ENCODE measurements around the gene IFNA5. TPM values are rescaled to one million over a fixed set of nuclear protein-coding genes. Genes with fewer than 3 reads are reported as not detected.
A peak's percentile ranks its signal among the peaks of the same experiment; 100 is the strongest.

The IFNA5 gene
- total and polyA plus RNA-seq, 2 of the 13 experiments (the other 11 are each of a cell fraction or from before 2014, with no cell fraction given), result not detected

- TF ChIP-seq, protein P1, sequence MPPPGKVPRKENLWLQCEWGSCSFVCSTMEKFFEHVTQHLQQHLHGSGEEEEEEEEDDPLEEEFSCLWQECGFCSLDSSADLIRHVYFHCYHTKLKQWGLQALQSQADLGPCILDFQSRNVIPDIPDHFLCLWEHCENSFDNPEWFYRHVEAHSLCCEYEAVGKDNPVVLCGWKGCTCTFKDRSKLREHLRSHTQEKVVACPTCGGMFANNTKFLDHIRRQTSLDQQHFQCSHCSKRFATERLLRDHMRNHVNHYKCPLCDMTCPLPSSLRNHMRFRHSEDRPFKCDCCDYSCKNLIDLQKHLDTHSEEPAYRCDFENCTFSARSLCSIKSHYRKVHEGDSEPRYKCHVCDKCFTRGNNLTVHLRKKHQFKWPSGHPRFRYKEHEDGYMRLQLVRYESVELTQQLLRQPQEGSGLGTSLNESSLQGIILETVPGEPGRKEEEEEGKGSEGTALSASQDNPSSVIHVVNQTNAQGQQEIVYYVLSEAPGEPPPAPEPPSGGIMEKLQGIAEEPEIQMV (CRISPR knock-in tag; IDR thresholded peaks at IDR 0.05; ENCODE audit: low read depth), result peak; percentile 16; the same call in 1 of the 2 replicates
- TF ChIP-seq ZNF24 (IDR thresholded peaks at IDR 0.05), result no peak
- 0 out of 2 replicates have a peak, but pooled peaks have one; percentile 21 for TF ChIP-seq ZNF878 (CRISPR knock-in tag; IDR thresholded peaks at IDR 0.05)
- TF ChIP-seq ZNF776 (CRISPR knock-in tag; IDR thresholded peaks at IDR 0.05), result peak; percentile 52; the same call in 1 of the 2 replicates
- TF ChIP-seq SMARCE1 (IDR thresholded peaks at IDR 0.05; ENCODE audit: borderline replicate concordance), result no peak
- no peak for TF ChIP-seq RORA (CRISPR knock-in tag; IDR thresholded peaks at IDR 0.05)
- TF ChIP-seq TARDBP (CRISPR knock-in tag; IDR thresholded peaks at IDR 0.05), result no peak
- TF ChIP-seq MYNN (CRISPR knock-in tag; IDR thresholded peaks at IDR 0.05; ENCODE audit: low read depth), result no peak
- TF ChIP-seq ZFP90 (CRISPR knock-in tag; IDR thresholded peaks at IDR 0.05; ENCODE audit: borderline replicate concordance), result no peak
- TF ChIP-seq NFE2L2 (IDR thresholded peaks at IDR 0.05; ENCODE audit: low read length), result no peak
- TF ChIP-seq ZKSCAN5 (CRISPR knock-in tag; IDR thresholded peaks at IDR 0.05), result no peak
- TF ChIP-seq ZMYM3 (CRISPR knock-in tag; IDR thresholded peaks at IDR 0.05), result no peak
- TF ChIP-seq NR1H2 (CRISPR knock-in tag; IDR thresholded peaks at IDR 0.05; ENCODE audit: borderline replicate concordance, low read depth), result 0 out of 2 replicates have a peak, but pooled peaks have one; percentile 73
- TF ChIP-seq ETV5 (CRISPR knock-in tag; IDR thresholded peaks at IDR 0.05; ENCODE audit: borderline replicate concordance), result peak; percentile 66
- no peak; the same call in 1 of the 2 replicates for TF ChIP-seq ZBTB7B (CRISPR knock-in tag; IDR thresholded peaks at IDR 0.05)
- TF ChIP-seq AKNA (CRISPR knock-in tag; IDR thresholded peaks at IDR 0.05; ENCODE audit: borderline replicate concordance), result peak; percentile 67; the same call in 1 of the 2 replicates
- TF ChIP-seq ZEB1 (IDR thresholded peaks at IDR 0.05; ENCODE audit: insufficient replicate concordance, low read depth), result no peak
- TF ChIP-seq CREBL2 (CRISPR knock-in tag; IDR thresholded peaks at IDR 0.05; ENCODE audit: borderline replicate concordance), result no peak; the same call in 1 of the 2 replicates
- no peak for TF ChIP-seq CHD4 (IDR thresholded peaks at IDR 0.05; ENCODE audit: borderline replicate concordance, low read length)
- TF ChIP-seq ZNF781 (CRISPR knock-in tag; IDR thresholded peaks at IDR 0.05; ENCODE audit: borderline replicate concordance, not compliant biosample characterization), result peak; percentile 90
- TF ChIP-seq SP2 (CRISPR knock-in tag; IDR thresholded peaks at IDR 0.05), result peak; percentile 47; the same call in 1 of the 2 replicates
- TF ChIP-seq NRL (CRISPR knock-in tag; IDR thresholded peaks at IDR 0.05; ENCODE audit: borderline replicate concordance), result 0 out of 2 replicates have a peak, but pooled peaks have one; percentile 25
- TF ChIP-seq SALL1 (CRISPR knock-in tag; IDR thresholded peaks at IDR 0.05), result peak; percentile 79; the same call in 1 of the 2 replicates
Observed at GRCh38 chr9:21334701-21335632, 29.9 kb upstream of the IFNA5 start, which contains the start of gene KLHL9 (continued).

Measured in HepG2 (cell line).